ENCODE measurements around the gene KRT34.

The KRT34 gene

GRCh38 chr17:41340494-41340893 lies 41.6 kb downstream of the KRT34 start:
- Mint-ChIP-seq H3K27ac (no peak overlapping the region), H3K4me3 (no peak overlapping the region), H3K27me3 (peaks cover 3% of the 10 kb centered on the region), H3K4me1 (ENCODE audit: low read depth) (peaks cover 25% of the 10 kb centered on the region), H3K36me3 (ENCODE audit: low read depth) (no peaks in the 10 kb centered on the region), H3K9me3 (peaks cover 19% of the 10 kb centered on the region)
- intact Hi-C loops (cut with micrococcal nuclease): no loop called here

GRCh38 chr17:41339571-41340172 lies 42.4 kb downstream of the KRT34 start:
- Mint-ChIP-seq H3K27ac (no peak overlapping the region), H3K4me1 (ENCODE audit: low read depth) (peaks cover 25% of the 10 kb centered on the region), H3K27me3 (peaks cover 4% of the 10 kb centered on the region), H3K4me3 (no peak overlapping the region), H3K36me3 (ENCODE audit: low read depth) (no peaks in the 10 kb centered on the region), H3K9me3 (peaks cover 19% of the 10 kb centered on the region)
- intact Hi-C loops (cut with micrococcal nuclease): no loop called here

DNA sequence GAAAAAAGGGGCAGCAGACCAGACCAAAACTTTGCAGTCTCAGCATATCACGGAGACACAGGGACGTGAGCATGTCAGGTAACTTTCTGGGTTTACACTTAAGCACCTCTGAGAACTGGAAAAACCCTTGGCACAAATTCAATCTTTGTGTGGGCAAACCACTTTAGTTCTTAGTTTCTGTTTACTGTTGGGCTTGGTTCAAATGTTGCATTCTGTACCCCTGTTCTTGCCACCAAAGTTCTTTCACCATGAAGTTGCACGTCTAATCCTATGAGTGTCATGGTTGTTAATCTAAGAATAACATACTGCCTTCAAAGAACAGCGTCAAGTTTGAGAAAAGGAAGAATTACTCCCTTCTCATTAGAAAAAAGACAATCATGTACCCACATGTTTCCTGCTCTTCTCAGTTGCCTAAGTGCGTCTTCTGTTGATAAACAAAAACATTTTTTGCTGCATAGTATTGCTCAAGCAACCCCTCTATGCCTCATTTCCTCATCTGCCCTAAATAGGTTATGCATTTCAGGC lies 43.1 kb downstream of the KRT34 start:
- H3K4me1 Mint-ChIP-seq (ENCODE audit: low read depth): peaks cover 25% of the 10 kb centered on the region
- H3K36me3 Mint-ChIP-seq (ENCODE audit: low read depth): no peaks in the 10 kb centered on the region
- H3K27ac Mint-ChIP-seq: no peak overlapping the region
- H3K9me3 Mint-ChIP-seq: peaks cover 19% of the 10 kb centered on the region
- no peak overlapping the region for H3K4me3 Mint-ChIP-seq
- peaks cover 4% of the 10 kb centered on the region for H3K27me3 Mint-ChIP-seq
- intact Hi-C loops (cut with micrococcal nuclease): no loop called here

GRCh38 chr17:41335747-41336146 lies 46.4 kb downstream of the KRT34 start:
- no peak overlapping the region for H3K27ac Mint-ChIP-seq
- intact Hi-C loops (cut with micrococcal nuclease): no loop called here
- H3K27me3 Mint-ChIP-seq: peaks cover 4% of the 10 kb centered on the region
- no peak overlapping the region for H3K4me3 Mint-ChIP-seq
- peaks cover 21% of the 10 kb centered on the region for H3K4me1 Mint-ChIP-seq (ENCODE audit: low read depth)
- no peaks in the 10 kb centered on the region for H3K9me3 Mint-ChIP-seq
- H3K36me3 Mint-ChIP-seq (ENCODE audit: low read depth): no peaks in the 10 kb centered on the region

GRCh38 chr17:41334385-41335305 lies 47.5 kb downstream of the KRT34 start:
- Mint-ChIP-seq H3K27ac (no peak overlapping the region), H3K36me3 (ENCODE audit: low read depth) (no peaks in the 10 kb centered on the region), H3K4me1 (ENCODE audit: low read depth) (peaks cover 10% of the 10 kb centered on the region), H3K27me3 (peaks cover 4% of the 10 kb centered on the region), H3K9me3 (no peaks in the 10 kb centered on the region), H3K4me3 (no peak overlapping the region)
- intact Hi-C loops (cut with micrococcal nuclease): no loop called here

GRCh38 chr17:41333836-41334235 lies 48.3 kb downstream of the KRT34 start:
- Mint-ChIP-seq H3K27ac (no peak overlapping the region), H3K4me1 (ENCODE audit: low read depth) (peaks cover 2% of the 10 kb centered on the region), H3K36me3 (ENCODE audit: low read depth) (no peaks in the 10 kb centered on the region), H3K27me3 (peaks cover 5% of the 10 kb centered on the region), H3K9me3 (no peaks in the 10 kb centered on the region), H3K4me3 (no peak overlapping the region)
- intact Hi-C loops (cut with micrococcal nuclease): no loop called here

DNA sequence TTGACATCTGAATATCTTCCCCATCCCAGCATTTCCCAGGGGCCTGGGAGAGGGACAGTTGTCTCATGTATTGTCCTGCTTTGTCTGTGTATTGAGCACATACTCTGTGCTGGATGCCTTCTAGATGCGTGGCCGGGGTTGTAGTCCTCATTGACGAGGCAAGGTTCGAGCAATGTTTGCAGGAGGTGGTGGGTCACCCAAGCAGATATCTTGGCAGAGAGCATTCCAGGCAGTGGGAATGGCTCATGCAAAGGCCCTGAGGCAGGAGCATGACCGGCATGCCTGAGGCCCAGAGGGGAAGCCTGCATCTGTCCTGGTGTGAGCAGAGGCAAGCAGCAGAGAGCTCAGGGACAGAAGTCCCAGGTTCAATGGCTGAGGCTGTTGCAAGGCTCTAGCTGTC lies 49.0 kb downstream of the KRT34 start:
- no peaks in the 10 kb centered on the region for H3K4me1 Mint-ChIP-seq (ENCODE audit: low read depth)
- H3K27ac Mint-ChIP-seq: no peak overlapping the region

DNA sequence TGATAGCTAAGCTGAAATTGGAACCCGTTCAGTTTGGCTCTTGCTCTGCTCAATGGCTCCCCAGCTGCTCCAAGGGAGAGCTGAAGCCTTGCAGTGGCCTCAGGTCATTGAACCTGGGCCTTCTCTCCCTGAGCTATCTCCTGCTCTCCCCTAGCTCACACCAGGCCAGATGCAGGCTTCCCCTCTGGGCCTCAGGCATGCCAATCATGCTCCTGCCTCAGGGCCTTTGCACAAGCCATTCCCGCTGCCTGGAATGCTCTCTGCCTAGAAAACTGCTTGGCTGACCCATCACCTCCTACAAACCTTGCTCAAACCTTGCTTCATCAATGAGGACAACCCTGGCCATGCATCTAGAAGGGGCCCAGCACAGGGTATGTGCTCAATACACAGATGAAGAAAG lies 49.9 kb downstream of the KRT34 start:
- Mint-ChIP-seq H3K4me1 (ENCODE audit: low read depth) (no peaks in the 10 kb centered on the region), H3K4me3 (no peak overlapping the region), H3K36me3 (ENCODE audit: low read depth) (no peaks in the 10 kb centered on the region), H3K27ac (no peak overlapping the region), H3K27me3 (peaks cover 5% of the 10 kb centered on the region), H3K9me3 (no peaks in the 10 kb centered on the region)
- intact Hi-C loops (cut with micrococcal nuclease): no loop called here

More for the DNA sequence above, 49.0 kb downstream of the KRT34 start:
- Mint-ChIP-seq H3K27me3 (peaks cover 5% of the 10 kb centered on the region), H3K9me3 (no peaks in the 10 kb centered on the region), H3K36me3 (ENCODE audit: low read depth) (no peaks in the 10 kb centered on the region), H3K4me3 (no peak overlapping the region)
- intact Hi-C loops (cut with micrococcal nuclease): no loop called here

- Mint-ChIP-seq H3K27ac (no peak overlapping the region), H3K4me1 (ENCODE audit: low read depth) (peaks cover 2% of the 10 kb centered on the region), H3K27me3 (peaks cover 5% of the 10 kb centered on the region)
Measured at GRCh38 chr17:41331606-41332005, 50.5 kb downstream of the KRT34 start.

DNA sequence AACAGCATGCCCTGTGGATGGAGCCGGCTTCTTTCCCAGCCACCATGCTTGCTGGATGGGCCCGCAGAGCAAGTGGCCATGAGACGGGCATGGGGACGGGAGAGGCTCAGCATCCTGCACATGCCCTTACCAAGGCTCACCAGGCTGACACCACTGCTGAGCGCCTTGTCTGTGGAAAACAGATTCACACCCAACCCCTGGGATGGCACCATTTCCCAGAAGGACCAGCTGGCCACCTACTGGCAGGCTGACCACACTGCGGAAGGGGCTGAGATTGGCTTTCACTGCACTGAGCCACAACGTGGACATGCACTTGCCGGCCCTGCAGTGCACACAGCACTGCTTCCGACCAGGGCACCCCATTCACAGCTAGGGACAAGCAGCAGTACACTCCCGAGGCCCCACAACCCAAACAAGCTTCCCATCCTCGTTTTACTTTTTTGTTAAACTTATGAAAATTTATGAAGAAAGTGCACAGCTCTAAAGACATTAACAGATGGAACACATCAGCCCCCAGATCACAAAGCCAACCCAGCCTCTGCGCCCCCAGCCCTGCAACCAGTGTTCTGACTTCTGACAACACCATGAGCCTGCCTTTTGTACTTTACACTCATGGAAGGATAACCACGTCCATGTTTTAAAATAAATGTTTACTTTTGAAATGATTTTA lies 52.7 kb downstream of the KRT34 start:
- no peak overlapping the region for H3K4me3 Mint-ChIP-seq
- peaks cover 4% of the 10 kb centered on the region for H3K4me1 Mint-ChIP-seq (ENCODE audit: low read depth)
- H3K9me3 Mint-ChIP-seq: no peaks in the 10 kb centered on the region
- intact Hi-C loops (cut with micrococcal nuclease): loop anchor here (10.0 kb wide), 1 partner anchor 525 kb away; no protein-coding TSS in a partner anchor
- no peaks in the 10 kb centered on the region for H3K36me3 Mint-ChIP-seq (ENCODE audit: low read depth)
- H3K27ac Mint-ChIP-seq: no peak overlapping the region
- peaks cover 2% of the 10 kb centered on the region for H3K27me3 Mint-ChIP-seq

More at GRCh38 chr17:41331606-41332005, 50.5 kb downstream of the KRT34 start:
- no peak overlapping the region for H3K4me3 Mint-ChIP-seq
- no peaks in the 10 kb centered on the region for H3K36me3 Mint-ChIP-seq (ENCODE audit: low read depth)
- H3K9me3 Mint-ChIP-seq: no peaks in the 10 kb centered on the region
- intact Hi-C loops (cut with micrococcal nuclease): no loop called here

GRCh38 chr17:41328207-41328606 lies 53.9 kb downstream of the KRT34 start:
- Mint-ChIP-seq H3K9me3 (no peaks in the 10 kb centered on the region), H3K4me3 (no peak overlapping the region), H3K27ac (no peak overlapping the region), H3K27me3 (peaks cover 7% of the 10 kb centered on the region), H3K4me1 (ENCODE audit: low read depth) (peaks cover 4% of the 10 kb centered on the region), H3K36me3 (ENCODE audit: low read depth) (no peaks in the 10 kb centered on the region)
- intact Hi-C loops (cut with micrococcal nuclease): loop anchor here (10.0 kb wide), 1 partner anchor 523 kb away; no protein-coding TSS in a partner anchor
